ENCODE data around the gene PDK2. TPM values are rescaled to one million over a fixed set of nuclear protein-coding genes. Genes with fewer than 3 reads are reported as not detected.
A peak's percentile ranks its signal among the peaks of the same experiment; 100 is the strongest.

PDK2 gene
- total RNA-seq, 1 experiment from 2014 or later = 31.9 TPM

DNA sequence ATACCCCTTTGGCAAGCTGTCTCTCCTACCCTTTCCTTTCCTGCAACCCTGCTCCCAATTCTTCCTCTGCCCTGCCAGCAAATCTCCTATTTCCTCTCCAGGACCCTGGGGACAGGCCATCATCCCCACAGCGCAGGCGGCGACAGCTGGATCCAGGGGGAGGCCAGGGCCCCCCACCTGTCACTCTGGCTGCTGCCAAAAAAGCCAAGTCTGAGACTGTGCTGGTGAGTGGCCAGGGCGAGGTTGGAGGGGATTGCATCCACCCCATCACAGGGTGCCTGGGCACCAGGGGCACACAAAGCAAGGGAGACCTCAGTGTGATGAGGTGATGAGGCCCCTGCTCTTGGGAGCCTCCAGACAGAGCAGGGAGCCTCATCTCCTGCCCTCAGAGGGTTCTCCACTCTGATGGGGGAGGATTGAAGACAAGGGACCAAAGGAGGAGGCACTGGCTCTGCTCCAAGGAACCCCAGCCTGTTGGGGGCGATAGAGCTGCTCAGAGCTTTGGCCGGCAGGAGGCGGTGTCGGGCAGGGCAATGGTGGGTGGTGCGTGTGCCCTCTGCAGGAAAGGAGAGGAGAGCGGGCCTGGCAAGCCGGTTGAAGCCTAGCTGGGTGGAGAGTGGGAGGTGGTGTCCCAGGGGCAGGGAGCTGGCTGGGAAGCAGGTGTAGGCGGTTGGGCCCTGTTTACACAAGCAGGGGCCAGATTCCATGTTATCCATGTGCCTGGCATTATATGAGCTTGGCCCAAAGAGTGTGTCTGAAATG lies 15.6 kb upstream of the PDK2 start:
- ATAC-seq = peak; percentile 33
- no peak overlapping the region for H3K9ac ChIP-seq (ENCODE audit: low read length)
- no peaks in the 10 kb centered on the region for H3K27me3 ChIP-seq (ENCODE audit: low read length)
- H3K9me2 ChIP-seq (replicated peaks; ENCODE audit: low read length) = no peaks in the 10 kb centered on the region
- ChIA-PET POLR2A (ENCODE audit: unreplicated experiment) (no interaction called here), CTCF (interaction anchor here (0.7 to 1.3 kb wide), 4 partner anchors 15 to 53 kb away, joined by 3 to 5 read pairs (median 5); partner anchors contain the start of gene ITGA3)
- peaks cover 14% of the 10 kb centered on the region for H3F3A ChIP-seq (ENCODE audit: low read length, unreplicated experiment)
- no peaks in the 10 kb centered on the region; the same call in 1 of the 2 replicates for H3K79me2 ChIP-seq (ENCODE audit: low read length)
- no peaks in the 10 kb centered on the region for H3K9me3 ChIP-seq (ENCODE audit: low read length)
- DNase-seq = peak; percentile 70
- no peak overlapping the region for H2AFZ ChIP-seq (ENCODE audit: low read length)
- TF ChIP-seq EZH2phosphoT487 (IDR thresholded peaks at IDR 0.05; ENCODE audit: borderline replicate concordance, low read length) (no peak), EZH2 (IDR thresholded peaks at IDR 0.05; ENCODE audit: low read length, unreplicated experiment) (no peak), CTCF (conservative IDR thresholded peaks at IDR 0.05; ENCODE audit: low read depth, low read length) (peak; percentile 98)
- H4K20me1 ChIP-seq (ENCODE audit: low read length) = 0 out of 2 replicates have a peak, but pooled peaks cover 9% of the 10 kb centered on the region
- H3K27ac ChIP-seq (ENCODE audit: low read length) = no peak overlapping the region
- H3K4me2 ChIP-seq (ENCODE audit: low read length) = no peak overlapping the region
- no TSS peak for BruUV-seq (replicated peaks)
- intact Hi-C loops (cut with micrococcal nuclease) = no loop called here
- no peaks in the 10 kb centered on the region for H3K4me1 ChIP-seq (ENCODE audit: insufficient read depth, low read length)
- H3K4me3 ChIP-seq (ENCODE audit: low read length) = no peak overlapping the region
- peaks cover 94% of the 10 kb centered on the region for H3K36me3 ChIP-seq (ENCODE audit: low read depth, low read length)

- Histone ChIP-seq H3K79me2 (ENCODE audit: low read length) (no peaks in the 10 kb centered on the region; the same call in 1 of the 2 replicates), H3K27me3 (ENCODE audit: low read length) (no peaks in the 10 kb centered on the region), H3K9me2 (replicated peaks; ENCODE audit: low read length) (no peaks in the 10 kb centered on the region), H3K4me3 (ENCODE audit: low read length) (no peak overlapping the region), H3K4me1 (ENCODE audit: insufficient read depth, low read length) (no peaks in the 10 kb centered on the region), H3K9ac (ENCODE audit: low read length) (no peak overlapping the region), H3K9me3 (ENCODE audit: low read length) (no peaks in the 10 kb centered on the region), H4K20me1 (ENCODE audit: low read length) (0 out of 2 replicates have a peak, but pooled peaks cover 9% of the 10 kb centered on the region), H3F3A (ENCODE audit: low read length, unreplicated experiment) (peaks cover 8% of the 10 kb centered on the region), H3K27ac (ENCODE audit: low read length) (no peak overlapping the region), H3K36me3 (ENCODE audit: low read depth, low read length) (peaks cover 92% of the 10 kb centered on the region), H2AFZ (ENCODE audit: low read length) (no peak overlapping the region), H3K4me2 (ENCODE audit: low read length) (no peak overlapping the region)
- no TSS peak for BruUV-seq (replicated peaks)
- no peak for TF ChIP-seq EZH2 (IDR thresholded peaks at IDR 0.05; ENCODE audit: low read length, unreplicated experiment)
- no peak for TF ChIP-seq EZH2phosphoT487 (IDR thresholded peaks at IDR 0.05; ENCODE audit: borderline replicate concordance, low read length)
- no peak for TF ChIP-seq CTCF (conservative IDR thresholded peaks at IDR 0.05; ENCODE audit: low read depth, low read length)
- ATAC-seq (0 out of 2 replicates have a peak, but pooled peaks have one; percentile 1), DNase-seq (no peak)
- ChIA-PET CTCF (interaction anchor here (0.7 to 1.3 kb wide), 4 partner anchors 16 to 53 kb away, joined by 3 to 5 read pairs (median 5); partner anchors contain the start of gene ITGA3), POLR2A (ENCODE audit: unreplicated experiment) (no interaction called here)
- intact Hi-C loops (cut with micrococcal nuclease) = no loop called here
Measured at GRCh38 chr17:50080096-50080480, 15.1 kb upstream of the PDK2 start.

- CTCF ChIA-PET = no interaction called here
- no TSS peak for BruUV-seq (replicated peaks)
- no peak overlapping the region for H3K27ac ChIP-seq (ENCODE audit: low read length)
Measured at GRCh38 chr17:50080827-50081226, 14.3 kb upstream of the PDK2 start.

More at GRCh38 chr17:50080827-50081226, 14.3 kb upstream of the PDK2 start:
- Histone ChIP-seq H3K4me2 (ENCODE audit: low read length) (no peak overlapping the region), H3K9me3 (ENCODE audit: low read length) (no peaks in the 10 kb centered on the region), H2AFZ (ENCODE audit: low read length) (no peak overlapping the region), H3K27me3 (ENCODE audit: low read length) (no peaks in the 10 kb centered on the region), H3K79me2 (ENCODE audit: low read length) (no peaks in the 10 kb centered on the region), H3K4me1 (ENCODE audit: insufficient read depth, low read length) (no peaks in the 10 kb centered on the region), H3K9me2 (replicated peaks; ENCODE audit: low read length) (no peaks in the 10 kb centered on the region), H3K36me3 (ENCODE audit: low read depth, low read length) (peaks cover 86% of the 10 kb centered on the region), H3K9ac (ENCODE audit: low read length) (no peak overlapping the region), H3K4me3 (ENCODE audit: low read length) (no peak overlapping the region), H3F3A (ENCODE audit: low read length, unreplicated experiment) (peaks cover 8% of the 10 kb centered on the region), H4K20me1 (ENCODE audit: low read length) (0 out of 2 replicates have a peak, but pooled peaks cover 9% of the 10 kb centered on the region)
- intact Hi-C loops (cut with micrococcal nuclease) = no loop called here
- DNase-seq (no peak), ATAC-seq (no peak)
- TF ChIP-seq EZH2 (IDR thresholded peaks at IDR 0.05; ENCODE audit: low read length, unreplicated experiment) (no peak), CTCF (conservative IDR thresholded peaks at IDR 0.05; ENCODE audit: low read depth, low read length) (no peak), EZH2phosphoT487 (IDR thresholded peaks at IDR 0.05; ENCODE audit: borderline replicate concordance, low read length) (no peak)
- POLR2A ChIA-PET (ENCODE audit: unreplicated experiment) = interaction anchor here (0.6 kb wide), 1 partner anchor 19 kb away, joined by 3 read pairs; no protein-coding TSS in a partner anchor
